ENCODE data around the gene LELP1.
A peak's percentile ranks its signal among the peaks of the same experiment; 100 is the strongest.

Gene LELP1

DNA sequence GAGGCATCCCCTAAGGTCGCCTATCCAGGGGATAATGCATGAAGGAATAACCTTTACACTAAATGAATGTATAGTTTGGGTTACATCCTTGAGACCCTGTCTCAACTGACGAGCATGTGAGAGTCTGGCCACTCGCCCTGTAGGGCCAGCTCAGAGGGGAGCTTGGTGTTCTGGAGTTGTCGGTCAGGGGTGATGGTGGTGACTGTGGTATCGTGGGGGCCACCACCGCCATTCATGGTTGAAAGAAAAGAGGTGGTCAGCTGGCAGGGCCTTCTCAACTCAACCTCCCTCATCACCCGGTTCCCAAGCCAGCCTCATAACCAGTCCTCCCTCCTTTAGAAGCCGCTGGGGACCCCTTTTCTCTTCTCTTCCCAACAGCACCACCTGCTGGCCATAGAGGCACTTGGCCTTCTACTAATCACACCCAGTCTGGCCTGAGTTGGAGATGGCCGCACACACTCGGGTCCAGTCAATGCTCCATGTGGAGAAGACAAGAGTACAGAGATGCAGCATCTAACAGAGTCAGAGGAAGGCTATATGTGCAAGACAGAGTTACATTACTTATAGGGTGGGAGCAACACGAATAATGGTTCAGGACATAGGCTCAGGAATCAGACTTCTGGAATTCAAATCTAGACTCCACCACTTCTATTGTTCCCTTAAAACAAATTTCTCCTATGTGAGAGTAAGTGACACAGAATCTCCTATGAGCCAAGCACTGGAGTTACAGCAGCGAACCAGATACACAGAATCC, 26.0 kb downstream of the LELP1 start:
- DNase-seq: peak; percentile 12

DNA sequence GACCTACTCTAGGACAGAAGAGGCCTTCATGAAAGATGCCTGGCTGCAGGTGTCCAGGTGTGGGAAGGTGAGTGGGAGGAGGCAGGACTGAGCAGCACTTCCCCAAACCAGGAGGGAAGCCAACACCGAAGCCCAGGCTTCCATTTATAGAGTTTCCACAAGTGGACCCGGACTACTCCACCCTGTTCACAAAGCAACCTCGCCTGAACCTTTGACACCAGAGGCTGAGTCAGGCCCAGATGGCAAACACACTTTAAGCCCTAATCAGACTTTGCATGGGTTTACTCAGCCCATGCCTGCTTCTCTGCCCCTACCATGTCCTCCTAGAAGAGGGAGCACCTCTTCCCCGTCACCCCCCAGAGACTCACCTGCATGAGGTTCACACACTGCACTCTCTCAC, 28.1 kb downstream of the LELP1 start:
- DNase-seq: no peak

DNA sequence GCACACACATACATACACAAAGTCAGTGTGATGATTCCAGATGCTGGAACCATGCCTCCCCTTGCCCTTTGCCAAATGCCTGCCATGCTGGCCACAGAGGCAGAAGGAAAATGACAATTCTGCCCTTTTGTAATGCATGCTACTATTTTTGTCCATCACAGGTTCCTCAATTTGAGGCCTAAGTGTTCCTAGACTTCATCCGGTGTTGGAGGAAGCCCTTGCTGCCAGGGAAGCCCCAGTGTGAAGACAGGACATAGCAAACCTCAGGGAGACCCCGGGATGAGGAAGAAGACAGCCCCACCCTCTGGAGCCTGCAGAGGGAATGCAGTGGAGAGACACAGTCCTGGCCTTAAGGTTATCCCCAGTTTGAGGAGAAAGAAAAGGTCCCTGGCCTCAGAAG, 28.6 kb downstream of the LELP1 start:
- DNase-seq: no peak

DNA sequence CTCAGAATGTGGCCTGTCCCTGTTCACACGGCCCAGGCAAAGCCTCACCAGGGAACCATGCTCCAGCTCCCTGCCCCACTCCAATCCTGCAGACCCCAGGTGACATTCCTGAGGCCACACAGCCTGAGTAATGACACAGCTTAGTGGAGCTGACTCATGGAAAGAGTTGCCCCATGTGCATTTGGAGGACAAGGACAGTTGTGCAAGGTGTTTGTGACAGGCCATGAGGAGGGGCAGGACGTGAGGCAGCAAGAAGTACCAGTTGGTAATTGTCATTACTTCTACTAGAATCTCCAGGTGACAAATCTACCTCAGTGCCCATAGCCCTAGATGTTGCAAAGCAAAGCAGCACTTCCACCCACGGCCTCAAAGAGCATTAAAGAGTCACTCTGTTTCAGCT, 29.3 kb downstream of the LELP1 start:
- DNase-seq: no peak

DNA sequence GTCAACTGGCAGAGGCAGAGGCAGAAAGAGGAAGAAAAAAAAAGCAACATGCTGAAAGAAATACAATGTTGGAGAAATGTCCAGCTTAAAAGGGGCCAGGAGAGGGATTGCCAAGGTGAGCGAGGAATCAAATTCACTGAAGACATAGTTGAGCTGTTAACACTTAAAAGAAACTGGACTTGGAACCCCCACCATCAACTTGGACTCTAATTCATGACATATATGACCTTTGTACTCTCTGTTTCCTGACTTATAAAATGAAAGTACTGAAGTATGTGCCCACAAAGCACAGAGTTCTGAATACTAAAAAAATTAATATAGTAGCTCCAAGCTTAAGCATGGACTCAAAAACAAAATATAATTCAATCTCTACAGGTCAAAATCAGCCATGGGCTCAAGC, 30.2 kb downstream of the LELP1 start:
- no peak for DNase-seq

DNA sequence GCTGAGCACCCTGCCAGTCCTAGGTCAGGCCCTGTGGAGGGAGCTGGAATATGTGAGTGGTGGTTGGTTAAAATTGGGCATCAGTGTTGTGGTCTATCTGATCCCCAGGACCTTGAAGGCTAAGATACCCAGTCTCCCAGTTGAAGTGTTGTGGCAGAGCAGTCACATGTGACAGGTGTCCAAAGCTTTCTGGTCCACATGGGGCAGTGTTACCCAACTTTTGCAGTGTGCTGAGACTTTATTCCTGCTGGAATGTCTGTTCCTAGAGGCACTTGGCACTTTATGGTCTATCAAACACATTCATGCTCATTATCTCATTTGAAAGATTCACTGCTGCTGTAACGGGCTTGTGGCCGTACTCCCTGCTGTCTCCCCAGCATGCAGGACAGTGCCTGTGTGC, 35.3 kb downstream of the LELP1 start:
- DNase-seq: no peak

DNA sequence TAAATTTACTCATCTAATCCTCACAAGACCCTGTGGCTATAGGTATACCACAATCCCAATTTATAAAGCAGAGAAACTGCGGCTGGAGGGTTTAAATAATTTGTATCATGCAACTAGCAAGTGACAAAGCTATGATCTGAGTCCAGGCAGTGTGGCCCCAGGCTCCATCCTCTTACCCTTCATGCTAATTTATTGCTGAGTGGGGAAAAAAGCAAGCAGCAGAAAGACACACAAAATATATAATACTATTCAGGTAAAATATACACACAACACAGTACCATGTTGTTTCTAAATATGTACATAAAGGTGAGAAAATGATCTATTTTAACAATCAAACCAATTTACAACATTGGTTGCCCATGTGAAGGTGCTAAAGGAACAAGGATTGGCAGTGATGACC, 38.9 kb downstream of the LELP1 start:
- DNase-seq: no peak

DNA sequence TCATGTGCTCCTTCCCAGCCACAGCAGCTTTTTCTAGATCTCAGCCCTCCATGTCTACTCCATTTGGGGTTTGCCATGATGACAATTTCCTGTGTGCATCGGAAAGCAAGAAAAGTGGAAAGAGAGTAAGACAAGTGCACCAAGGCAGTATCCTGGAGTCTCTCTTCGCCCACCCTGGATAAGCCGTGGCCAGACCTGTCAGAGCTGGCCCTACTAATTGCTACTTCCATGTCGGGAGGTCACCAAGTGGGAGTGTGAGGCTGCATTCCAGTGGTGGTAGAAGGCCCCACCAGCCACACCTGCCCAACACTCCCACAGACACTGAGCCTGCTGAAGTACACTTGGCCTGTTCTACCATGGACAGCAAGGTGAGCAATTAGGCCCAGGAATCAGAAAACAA, 42.2 kb downstream of the LELP1 start:
- no peak for DNase-seq

DNA sequence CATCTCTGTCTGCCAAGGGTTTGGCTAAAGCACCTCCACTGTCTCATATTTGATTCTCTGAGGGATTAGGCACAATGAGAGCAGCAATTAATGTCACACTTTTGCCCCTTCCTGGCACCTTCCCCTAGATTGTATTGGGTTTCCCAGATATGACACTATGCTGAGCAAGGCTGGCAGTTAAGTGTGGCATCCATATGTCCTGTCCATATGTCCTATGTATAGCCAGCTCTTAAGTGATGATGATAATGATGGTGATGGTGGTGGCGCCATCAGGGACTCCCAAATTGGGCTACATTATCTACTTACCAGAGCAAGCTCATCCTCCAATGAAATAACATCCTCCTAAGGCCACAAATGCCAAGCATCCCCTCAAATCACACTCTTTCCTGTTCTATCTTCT, 42.8 kb downstream of the LELP1 start:
- DNase-seq: no peak

DNA sequence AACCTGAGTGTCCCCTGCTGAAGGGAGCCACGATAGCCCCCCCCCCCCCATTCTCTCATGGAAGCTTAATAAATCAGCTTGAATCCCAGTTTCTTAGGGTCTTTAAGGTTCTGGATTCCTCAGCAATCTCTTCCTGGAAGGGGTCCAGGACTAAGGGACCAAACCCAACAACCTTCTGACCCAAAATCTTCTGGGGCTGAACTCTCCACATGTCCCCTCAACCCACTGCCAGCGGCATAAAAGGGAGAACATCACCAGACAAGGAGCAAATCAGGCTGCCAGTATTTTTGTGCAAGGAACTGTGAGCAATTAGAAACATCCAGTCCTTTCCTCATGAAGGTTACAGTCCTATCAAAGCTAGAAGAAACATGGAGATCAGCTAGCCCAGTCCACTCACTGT, 43.6 kb downstream of the LELP1 start:
- no peak for DNase-seq

DNA sequence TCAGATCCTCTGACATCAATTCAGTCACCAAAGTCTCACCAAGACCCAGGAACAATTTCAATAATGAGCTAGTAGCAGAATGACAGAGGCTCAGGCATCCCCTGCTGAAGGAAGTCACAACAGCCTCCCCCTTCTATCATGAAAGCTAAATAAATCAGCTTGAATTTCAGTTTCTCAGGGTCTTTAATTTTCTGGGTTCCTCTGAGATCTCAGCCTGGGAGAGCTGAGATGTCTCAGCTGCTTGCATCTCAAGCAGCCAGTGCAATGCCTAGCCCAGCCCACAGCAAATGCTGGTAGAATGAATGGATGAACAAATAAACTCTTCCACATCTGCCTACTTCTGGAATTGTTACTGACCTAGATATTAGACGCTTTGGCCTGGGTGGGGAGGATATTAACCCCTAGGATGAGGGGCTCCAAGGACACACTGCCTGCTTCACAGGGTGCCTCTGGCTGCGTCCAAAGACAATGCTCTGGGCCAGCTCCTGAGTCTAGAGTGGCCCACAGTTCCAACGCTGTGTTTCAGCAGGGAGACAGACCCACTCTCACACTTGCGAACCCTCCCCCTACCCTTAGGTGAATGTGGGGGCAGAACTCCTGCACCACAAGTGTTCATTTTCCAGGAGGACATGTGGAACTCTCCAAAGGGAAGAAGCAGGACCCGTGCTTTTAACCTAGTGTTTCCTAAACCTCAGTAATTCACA, 45.1 kb downstream of the LELP1 start:
- no peak for DNase-seq

DNA sequence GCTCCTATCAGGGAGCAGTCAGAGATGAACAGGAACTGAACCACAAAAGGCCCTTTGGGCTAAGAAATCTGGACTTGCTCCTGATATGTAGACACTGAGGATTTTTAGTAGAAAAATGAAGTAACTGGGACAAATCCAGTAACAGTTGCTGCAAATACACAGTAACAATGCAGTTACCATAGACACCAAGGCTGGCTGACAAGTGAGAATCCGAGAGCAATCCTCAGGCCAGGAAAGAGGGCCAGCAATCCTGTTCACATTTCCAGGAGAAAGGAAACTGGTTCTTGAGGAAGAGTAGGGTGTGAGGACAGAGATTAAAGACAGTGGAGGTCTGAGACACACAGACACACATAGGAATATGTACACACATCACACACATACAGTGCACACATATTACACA, 46.9 kb downstream of the LELP1 start:
- no peak for DNase-seq

DNA sequence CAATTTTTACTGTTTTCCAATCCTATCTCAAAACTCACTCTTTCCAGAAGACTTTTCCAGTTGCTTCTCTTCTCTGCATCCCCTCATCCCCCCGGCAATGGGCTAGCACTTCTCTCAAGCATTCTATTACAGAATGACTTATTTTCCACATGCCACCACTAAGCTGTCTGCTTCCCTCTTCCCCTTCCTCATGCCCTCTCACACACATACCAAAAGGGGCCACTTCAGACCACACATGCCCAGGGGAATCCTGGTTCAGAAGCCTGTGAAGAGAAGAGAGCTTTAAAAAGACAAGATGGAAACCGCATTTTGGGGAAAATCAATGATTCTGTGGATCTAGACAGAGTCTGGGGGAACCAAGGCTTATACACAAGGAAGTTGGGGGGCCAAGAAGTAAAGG, 47.9 kb downstream of the LELP1 start:
- DNase-seq: no peak

DNA sequence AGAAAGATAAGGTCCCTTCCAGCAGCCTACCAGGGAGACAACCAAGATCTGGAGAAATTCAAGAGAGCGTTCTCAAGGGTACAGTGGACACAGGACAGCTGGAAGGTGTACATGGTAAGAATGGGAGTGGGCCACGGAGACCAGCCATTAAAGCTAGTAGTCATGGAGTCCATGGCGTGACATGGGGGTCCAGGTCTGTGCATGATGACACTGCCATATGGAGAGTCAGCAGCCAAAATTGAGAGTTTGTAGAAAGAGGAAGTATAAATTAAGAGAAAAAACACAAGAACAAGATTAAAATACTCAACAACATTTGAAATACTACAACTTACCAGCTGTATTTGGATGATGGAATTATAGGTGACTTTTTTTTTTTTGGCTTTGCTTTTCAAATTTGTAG, 48.3 kb downstream of the LELP1 start:
- DNase-seq: no peak

DNA sequence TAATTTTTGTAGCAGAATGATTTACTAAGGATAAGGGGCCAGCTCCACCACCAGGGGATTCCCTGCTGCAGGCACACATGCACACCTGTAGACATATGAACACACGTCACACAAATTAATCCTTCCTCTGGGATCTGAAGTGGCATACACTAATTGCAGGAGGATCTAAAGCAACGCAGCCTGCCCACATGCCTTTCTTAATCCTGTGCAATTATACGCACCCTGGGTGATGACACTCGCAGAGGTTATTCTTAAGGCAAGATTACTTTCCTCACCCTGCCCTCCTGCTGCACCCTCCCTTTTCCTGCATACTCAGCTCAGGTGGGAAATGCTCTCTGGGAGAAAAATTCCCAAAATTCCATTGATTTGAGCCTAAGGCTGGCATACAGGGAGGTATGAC, 48.8 kb downstream of the LELP1 start:
- no peak for DNase-seq

DNA sequence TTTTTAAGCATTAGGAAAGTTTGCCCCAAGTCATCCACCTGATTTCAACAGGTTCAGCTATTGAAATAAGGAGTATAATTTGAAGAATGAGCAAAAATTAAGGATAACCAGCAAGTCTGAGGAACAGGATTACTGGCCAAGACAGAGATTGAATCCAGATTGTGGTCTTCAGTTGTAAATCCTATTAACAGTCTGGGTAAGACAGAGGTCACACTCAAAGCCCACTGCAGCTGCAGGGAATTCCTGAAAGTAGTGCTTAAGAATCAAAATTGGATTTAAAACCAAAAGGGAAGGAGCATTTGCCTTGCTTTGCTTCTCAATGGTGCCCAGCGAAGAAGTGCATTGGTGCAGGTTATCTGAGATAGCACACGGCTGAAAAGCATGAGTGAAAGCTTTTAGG, 49.8 kb downstream of the LELP1 start:
- DNase-seq: no peak

DNA sequence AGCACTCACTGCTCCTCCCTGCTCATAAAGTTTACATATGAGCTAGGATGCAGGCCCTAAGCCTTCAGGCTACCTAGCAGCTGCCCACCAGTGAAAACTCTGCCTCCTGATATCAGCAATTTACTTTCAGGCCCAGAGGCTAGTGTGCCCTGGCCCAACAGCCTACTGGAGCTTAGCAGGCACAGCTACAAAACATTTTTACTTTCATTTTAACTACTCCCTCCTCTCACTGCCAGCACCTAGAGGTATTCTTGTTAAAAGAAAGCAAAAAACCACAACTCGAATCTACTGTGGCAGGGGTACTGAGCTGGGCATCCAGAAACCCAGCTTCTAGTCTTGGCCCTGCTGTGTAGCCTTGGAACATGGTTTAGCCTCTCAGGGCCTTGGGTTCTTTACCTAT, 50.5 kb downstream of the LELP1 start:
- DNase-seq: no peak
